Natural killer cell (primary cell): ENCODE results near the gene CDH23. TPM values are rescaled to one million over a fixed set of nuclear protein-coding genes. Genes with fewer than 3 reads are reported as not detected.

Experiments used
- ATAC-seq, 3 donors: fragments of 150-1000 bp in 2 of 3; fragments of 200-7000 bp in 1 of 3; cut with Tn5 transposase; 1 replicate in 1 of 3; 2 replicates in 2 of 3; pipeline ENCODE4 v1.10.0; 2021; ENCODE audit warnings: mild to moderate bottlenecking in 2 of 3, moderate library complexity in 2 of 3
- DNase-seq, 2 donors: peaks; one replicate each; pipeline versions ENCODE4 v3.0.0 to v3.0.0-alpha.2; 2013 to 2021; ENCODE audit warnings: mixed read lengths in 1 of 2
- H3K27ac ChIP-seq: one replicate; pipeline ENCODE4 v1.5.1; 2013; ENCODE audit warnings: mild to moderate bottlenecking, low read length
- H3K27me3 ChIP-seq: one replicate; pipeline ENCODE4 v1.6.1; 2013; ENCODE audit warnings: low read length; ENCODE audit not compliant: control insufficient read depth, insufficient read depth
- H3K36me3 ChIP-seq: one replicate; pipeline ENCODE4 v1.6.1; 2013; ENCODE audit warnings: low read length; ENCODE audit not compliant: control insufficient read depth, insufficient read depth
- H3K4me1 ChIP-seq: one replicate; pipeline ENCODE4 v1.6.1; 2013; ENCODE audit warnings: low read length; ENCODE audit not compliant: control insufficient read depth, insufficient read depth
- H3K4me3 ChIP-seq: one replicate; pipeline ENCODE4 v1.5.1; 2013; ENCODE audit warnings: low read length
- H3K9me3 ChIP-seq: one replicate; pipeline ENCODE4 v1.6.1; 2013; ENCODE audit warnings: low read length; ENCODE audit not compliant: control insufficient read depth, insufficient read depth
- H3K27ac Mint-ChIP-seq, 2 donors: one replicate each; pipeline ENCODE4 v1.8.0; 2022; ENCODE audit warnings: mild to moderate bottlenecking in 2 of 2, mixed read lengths in 2 of 2, moderate library complexity in 1 of 2
- H3K27me3 Mint-ChIP-seq, 2 donors: one replicate each; pipeline ENCODE4 v1.8.0; 2022; ENCODE audit warnings: low read depth in 2 of 2, mixed read lengths in 2 of 2
- H3K36me3 Mint-ChIP-seq: one replicate; pipeline ENCODE4 v1.8.0; 2022; ENCODE audit warnings: mixed read lengths
- H3K4me1 Mint-ChIP-seq, 2 donors: one replicate each; pipeline ENCODE4 v1.8.0; 2022; ENCODE audit warnings: mixed read lengths in 2 of 2
- H3K4me3 Mint-ChIP-seq: one replicate; pipeline ENCODE4 v1.8.0; 2022; ENCODE audit warnings: mild to moderate bottlenecking, moderate library complexity, mixed read lengths
- H3K9me3 Mint-ChIP-seq, 2 donors: one replicate each; pipeline ENCODE4 v1.8.0; 2022; ENCODE audit warnings: mixed read lengths in 2 of 2
- CTCF ChIP-seq: fragments of 200-600 bp; IDR thresholded peaks from one replicate; pipeline ENCODE4 v1.8.0; 2022; ENCODE audit warnings: antibody characterized with exemption
- WGBS: methylation state at CpG from one replicate; pipeline ENCODE4 v1.1.7; 2013; ENCODE audit warnings: missing lambda C conversion rate; ENCODE audit not compliant: insufficient coverage; 5-methylcytosine and 5-hydroxymethylcytosine counted together
- intact Hi-C: fragments of 100-400 bp; cut with micrococcal nuclease; formaldehyde crosslinking; loops from one replicate; pipeline ENCODE4 v1.14.2; 2022
- total RNA-seq, 4 donors: library from RNA; stranded (reverse); fragments of 120-200 nt in 1 of 4; gene quantifications; one replicate each; pipeline versions ENCODE4 v1.2.3 to v1.2.4, GENCODE V29; 2013 to 2022

Gene CDH23
- total RNA-seq, 3 donors from 2014 or later (not counting 1 experiment from before 2014, with no cell fraction given) = 1.2 to 6.0 (median 4.3) TPM

DNA sequence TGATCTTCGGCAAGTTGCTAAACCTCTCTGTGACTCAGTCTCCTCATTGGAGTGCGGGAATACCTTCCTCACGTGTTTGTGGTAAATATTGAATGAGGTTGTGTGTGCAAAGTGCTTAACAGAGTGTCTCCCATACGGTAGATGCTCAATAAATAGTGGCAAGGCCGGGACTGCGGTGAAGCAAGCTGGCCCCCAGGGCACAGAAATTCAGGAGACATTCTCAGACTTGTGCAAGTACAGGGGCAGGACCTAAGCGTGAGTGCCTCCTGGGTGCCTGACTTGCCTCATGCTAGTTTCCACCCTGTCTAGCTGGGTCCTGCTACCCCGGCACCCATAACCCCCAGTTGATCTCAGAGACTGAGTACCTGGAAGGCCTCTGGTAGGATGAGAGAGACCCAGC is 97.8 kb downstream of the CDH23 start:
- no peak for ATAC-seq
- Histone ChIP-seq H3K36me3 (no peaks in the 10 kb centered on the region), H3K27me3 (no peaks in the 10 kb centered on the region), H3K9me3 (no peaks in the 10 kb centered on the region), H3K4me3 (no peak overlapping the region), H3K4me1 (peaks cover 5% of the 10 kb centered on the region), H3K27ac (no peak overlapping the region)
- no peak for TF ChIP-seq CTCF
- intact Hi-C loops = no loop called here
- Mint-ChIP-seq H3K27me3 (peaks cover 0 to 6% of the 10 kb centered on the region in 2 donors), H3K4me3 (no peak overlapping the region), H3K4me1 (no peaks in the 10 kb centered on the region), H3K36me3 (no peaks in the 10 kb centered on the region), H3K27ac (no peak overlapping the region), H3K9me3 (no peaks in the 10 kb centered on the region)
- WGBS = 92% methylated on average over 8 of the region's 8 CpGs
- no peak for DNase-seq

GRCh38 chr10:71494980-71495381 is 98.3 kb downstream of the CDH23 start:
- Histone ChIP-seq H3K9me3 (no peaks in the 10 kb centered on the region), H3K4me3 (no peak overlapping the region), H3K36me3 (no peaks in the 10 kb centered on the region), H3K27me3 (no peaks in the 10 kb centered on the region), H3K27ac (no peak overlapping the region), H3K4me1 (peaks cover 5% of the 10 kb centered on the region)
- Mint-ChIP-seq H3K27me3 (peaks cover 0 to 6% of the 10 kb centered on the region in 2 donors), H3K9me3 (no peaks in the 10 kb centered on the region), H3K36me3 (no peaks in the 10 kb centered on the region), H3K4me3 (no peak overlapping the region), H3K4me1 (no peaks in the 10 kb centered on the region), H3K27ac (no peak overlapping the region)
- WGBS = 40% methylated on average over 9 of the region's 9 CpGs
- ATAC-seq (no peak), DNase-seq (no peak)
- intact Hi-C loops = no loop called here
- TF ChIP-seq CTCF = no peak

DNA sequence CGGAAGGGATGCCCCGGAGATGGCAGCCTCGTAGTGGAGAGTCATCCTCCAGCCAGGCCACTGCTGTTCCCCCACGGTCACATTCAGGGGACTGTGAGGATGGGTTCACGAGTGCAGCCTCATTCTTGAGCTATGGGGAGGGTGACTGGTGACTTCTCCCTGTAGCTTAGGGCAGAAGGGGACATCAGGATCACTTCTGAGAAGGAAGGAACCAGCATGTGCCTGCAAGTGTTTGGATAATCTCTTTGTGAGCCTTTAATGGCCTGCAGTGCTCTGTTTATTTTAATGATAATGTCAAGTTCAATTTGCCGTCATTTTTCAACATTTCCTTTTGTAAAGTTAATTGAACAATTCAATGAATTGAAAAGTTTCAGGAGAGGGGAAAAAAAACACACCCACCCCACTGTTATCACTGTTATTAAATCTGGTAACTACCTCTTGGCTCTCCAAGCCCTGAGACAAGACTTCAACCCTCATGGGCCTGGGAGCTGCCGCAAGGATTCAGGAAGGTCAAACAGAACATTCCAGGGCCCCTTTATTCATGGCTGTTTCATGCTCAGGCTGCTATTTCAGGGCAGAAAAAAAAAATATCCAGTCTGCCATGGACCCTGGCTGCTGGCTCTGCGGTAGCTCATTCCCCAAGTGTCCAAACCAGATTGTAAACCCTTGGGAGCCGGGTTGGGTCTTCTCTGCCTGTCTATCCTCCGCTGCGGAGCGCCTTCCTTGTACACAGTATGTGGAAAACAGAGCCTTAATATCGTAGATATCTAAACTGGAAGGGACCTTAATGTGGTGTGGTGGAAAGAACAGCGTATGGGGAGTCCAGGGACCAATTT is 100.4 kb downstream of the CDH23 start:
- H3K36me3 Mint-ChIP-seq = no peaks in the 10 kb centered on the region
- H3K27ac ChIP-seq = no peak overlapping the region
- no peaks in the 10 kb centered on the region for H3K27me3 ChIP-seq
- intact Hi-C loops = no loop called here
- no peak overlapping the region for H3K4me3 ChIP-seq
- ATAC-seq (no peak), DNase-seq (no peak)
- WGBS = 87% methylated on average over 13 of the region's 14 CpGs
- TF ChIP-seq CTCF = no peak
- H3K4me1 Mint-ChIP-seq = no peaks in the 10 kb centered on the region
- no peaks in the 10 kb centered on the region for H3K9me3 Mint-ChIP-seq
- H3K36me3 ChIP-seq = no peaks in the 10 kb centered on the region
- no peak overlapping the region for H3K27ac Mint-ChIP-seq
- H3K27me3 Mint-ChIP-seq = peaks cover 0 to 6% of the 10 kb centered on the region in 2 donors
- H3K9me3 ChIP-seq = no peaks in the 10 kb centered on the region
- no peak overlapping the region for H3K4me3 Mint-ChIP-seq
- peaks cover 5% of the 10 kb centered on the region for H3K4me1 ChIP-seq
